ENCODE measurements around the gene SMIM30.

SMIM30 gene

DNA sequence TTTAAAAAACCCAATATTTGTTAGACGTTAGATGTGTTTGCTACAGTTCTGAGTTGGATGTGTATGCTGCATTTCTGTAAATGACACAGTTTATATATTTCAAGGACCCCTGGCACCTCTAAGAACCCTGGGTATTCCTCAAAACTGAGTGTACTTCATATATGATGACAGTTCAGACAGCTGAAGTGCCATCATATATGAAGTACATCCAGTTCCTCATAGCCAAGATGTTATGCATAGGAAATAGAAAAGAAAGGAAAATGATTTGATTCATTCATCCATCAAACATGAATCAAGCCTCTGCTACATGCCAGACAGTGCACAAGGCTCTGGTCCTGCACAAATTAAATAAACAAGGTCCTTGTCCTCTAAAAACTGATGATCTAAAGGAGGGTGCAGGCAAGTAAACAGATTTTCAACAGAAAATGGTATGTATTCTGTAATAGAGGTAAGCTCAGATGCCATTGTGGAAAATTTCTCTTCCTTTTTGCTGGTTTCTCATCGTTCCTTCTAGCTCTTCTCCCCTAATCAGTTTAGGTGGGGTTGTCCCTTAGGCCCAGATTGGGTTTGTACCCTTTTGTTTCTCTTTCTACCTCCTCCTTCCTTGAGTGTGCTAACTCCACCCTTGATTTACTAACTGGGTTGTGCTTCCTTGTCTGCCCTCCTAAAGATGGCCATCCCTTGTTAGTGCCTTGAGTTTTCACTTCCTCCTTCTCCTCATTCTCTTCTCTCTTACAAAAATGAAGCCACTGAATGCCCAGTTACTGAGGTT is 25.3 kb upstream of the SMIM30 start:
- TF ChIP-seq, protein P1, sequence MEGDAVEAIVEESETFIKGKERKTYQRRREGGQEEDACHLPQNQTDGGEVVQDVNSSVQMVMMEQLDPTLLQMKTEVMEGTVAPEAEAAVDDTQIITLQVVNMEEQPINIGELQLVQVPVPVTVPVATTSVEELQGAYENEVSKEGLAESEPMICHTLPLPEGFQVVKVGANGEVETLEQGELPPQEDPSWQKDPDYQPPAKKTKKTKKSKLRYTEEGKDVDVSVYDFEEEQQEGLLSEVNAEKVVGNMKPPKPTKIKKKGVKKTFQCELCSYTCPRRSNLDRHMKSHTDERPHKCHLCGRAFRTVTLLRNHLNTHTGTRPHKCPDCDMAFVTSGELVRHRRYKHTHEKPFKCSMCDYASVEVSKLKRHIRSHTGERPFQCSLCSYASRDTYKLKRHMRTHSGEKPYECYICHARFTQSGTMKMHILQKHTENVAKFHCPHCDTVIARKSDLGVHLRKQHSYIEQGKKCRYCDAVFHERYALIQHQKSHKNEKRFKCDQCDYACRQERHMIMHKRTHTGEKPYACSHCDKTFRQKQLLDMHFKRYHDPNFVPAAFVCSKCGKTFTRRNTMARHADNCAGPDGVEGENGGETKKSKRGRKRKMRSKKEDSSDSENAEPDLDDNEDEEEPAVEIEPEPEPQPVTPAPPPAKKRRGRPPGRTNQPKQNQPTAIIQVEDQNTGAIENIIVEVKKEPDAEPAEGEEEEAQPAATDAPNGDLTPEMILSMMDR (conservative IDR thresholded peaks at IDR 0.05; ENCODE audit: low read depth, low read length), result no peak
- no peak for DNase-seq (ENCODE audit: low read depth)
- H3K4me3 ChIP-seq (ENCODE audit: low read depth, low read length), result no peak overlapping the region

DNA sequence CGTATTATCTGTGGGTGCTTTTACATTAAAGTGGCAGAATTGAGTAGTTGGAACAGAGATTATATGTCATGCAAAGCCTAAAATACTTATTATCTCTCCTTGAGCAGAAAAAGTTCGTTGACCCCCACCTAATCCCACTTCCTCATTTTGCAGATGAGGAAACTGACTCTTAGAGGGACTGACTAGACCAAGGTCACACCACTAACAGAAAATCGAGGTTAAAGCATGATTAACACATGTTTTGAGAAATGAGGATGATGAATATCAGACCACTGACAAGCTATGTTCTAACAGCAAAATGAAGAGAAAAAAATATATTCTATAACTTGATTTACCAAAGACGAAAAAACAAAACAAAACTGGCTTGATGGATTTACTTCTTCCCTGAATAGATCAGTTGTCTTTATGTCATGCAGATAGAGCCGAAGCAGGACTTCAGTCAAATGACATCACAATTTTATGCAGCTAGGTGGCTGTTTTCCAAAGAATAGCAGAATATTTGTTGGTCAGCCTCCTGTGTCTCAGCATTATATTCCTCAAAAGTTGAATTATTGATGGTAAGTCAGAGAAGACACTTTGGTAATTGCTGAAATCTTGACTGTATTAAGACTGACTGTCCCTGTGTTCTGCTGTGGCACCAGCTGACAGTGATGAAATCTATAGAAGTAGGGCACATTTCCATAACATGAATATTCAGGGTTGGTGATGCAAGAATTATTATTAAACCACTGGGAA is 24.2 kb upstream of the SMIM30 start:
- TF ChIP-seq, protein P1 (conservative IDR thresholded peaks at IDR 0.05; ENCODE audit: low read depth, low read length), result no peak
- no peak for DNase-seq (ENCODE audit: low read depth)
- H3K4me3 ChIP-seq (ENCODE audit: low read depth, low read length), result no peak overlapping the region

DNA sequence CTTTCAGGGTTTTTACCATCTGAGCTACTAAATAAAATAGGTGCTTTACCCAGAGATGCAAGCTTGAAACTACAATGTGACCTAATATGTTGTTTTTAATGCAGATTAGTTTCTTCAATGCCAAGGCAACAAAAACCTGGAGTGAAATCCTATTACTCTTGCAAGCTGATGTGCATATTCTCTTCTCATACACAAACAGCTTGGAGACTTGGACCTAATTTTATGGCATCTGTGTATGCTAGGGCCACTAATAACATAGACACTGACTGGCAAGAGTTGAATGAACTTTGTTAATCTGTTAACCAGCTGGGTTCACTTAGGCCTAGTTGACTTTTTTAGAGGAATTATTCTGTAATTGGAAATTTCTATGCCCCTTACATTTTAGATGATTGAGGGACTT is 23.4 kb upstream of the SMIM30 start:
- DNase-seq (ENCODE audit: low read depth), result no peak
- H3K4me3 ChIP-seq (ENCODE audit: low read depth, low read length), result no peak overlapping the region
- TF ChIP-seq, protein P1 (conservative IDR thresholded peaks at IDR 0.05; ENCODE audit: low read depth, low read length), result no peak

DNA sequence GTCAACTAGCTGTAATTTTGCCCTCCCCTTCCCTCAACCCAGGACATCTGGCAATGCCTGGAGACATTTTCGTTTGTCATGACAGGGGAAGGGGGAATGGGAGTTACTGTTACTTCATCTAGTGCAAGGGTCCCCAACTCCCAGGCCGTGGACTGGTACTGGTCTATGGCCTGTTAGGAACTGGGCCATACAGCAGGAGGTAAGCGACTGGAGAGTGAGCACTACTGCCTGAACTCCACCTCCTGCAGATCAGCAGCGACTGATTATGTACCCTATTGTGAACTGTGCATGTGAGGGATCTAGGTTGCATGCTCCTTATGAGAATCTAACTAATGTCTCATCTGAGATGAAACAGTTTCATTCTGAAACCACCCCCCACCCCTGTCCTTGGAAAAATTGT is 22.6 kb upstream of the SMIM30 start:
- TF ChIP-seq, protein P1 (conservative IDR thresholded peaks at IDR 0.05; ENCODE audit: low read depth, low read length), result no peak
- no peak for DNase-seq (ENCODE audit: low read depth)
- H3K4me3 ChIP-seq (ENCODE audit: low read depth, low read length), result no peak overlapping the region

DNA sequence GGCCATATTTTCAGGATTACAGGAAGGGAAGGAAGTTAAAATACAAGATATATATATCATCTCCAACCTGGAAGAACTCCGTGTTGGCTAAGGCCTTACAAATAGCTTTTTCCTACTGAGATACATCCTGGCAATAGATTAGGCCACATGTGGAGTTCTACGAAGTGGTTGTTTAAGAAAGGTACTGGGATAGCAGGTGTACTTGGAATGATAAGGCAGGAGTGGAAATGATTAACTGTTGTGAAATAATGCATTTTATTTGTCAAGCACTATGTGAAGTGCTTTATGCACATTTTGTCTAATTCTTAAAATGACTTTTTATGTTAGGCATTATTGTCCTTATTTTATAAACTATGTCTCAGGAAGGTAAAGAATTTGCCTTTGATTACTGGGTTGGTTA is 18.9 kb upstream of the SMIM30 start:
- no peak overlapping the region for H3K4me3 ChIP-seq (ENCODE audit: low read depth, low read length)
- TF ChIP-seq, protein P1 (conservative IDR thresholded peaks at IDR 0.05; ENCODE audit: low read depth, low read length), result no peak
- DNase-seq (ENCODE audit: low read depth), result no peak

DNA sequence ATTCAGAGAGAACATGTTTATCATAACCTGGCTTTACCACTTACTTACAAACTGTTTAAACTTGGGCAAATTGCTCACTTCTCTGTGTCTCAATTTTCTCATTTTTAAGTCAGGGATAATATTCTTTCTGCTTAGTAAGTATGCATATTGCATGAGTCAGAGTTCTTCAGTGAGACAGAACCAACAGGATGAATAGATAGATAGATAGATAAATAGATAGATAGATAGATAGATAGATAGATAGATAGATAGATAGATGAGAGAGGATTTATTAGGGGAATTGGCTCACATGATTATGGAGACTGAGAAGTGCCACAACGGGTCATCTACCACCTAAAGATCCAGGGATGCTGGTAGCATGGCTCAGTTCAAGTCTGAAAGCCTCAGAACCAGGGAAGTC is 15.7 kb upstream of the SMIM30 start:
- TF ChIP-seq, protein P1 (conservative IDR thresholded peaks at IDR 0.05; ENCODE audit: low read depth, low read length), result no peak
- H3K4me3 ChIP-seq (ENCODE audit: low read depth, low read length), result no peak overlapping the region
- DNase-seq (ENCODE audit: low read depth), result no peak

Data from choroid plexus epithelial cell (primary cell).